Measurements from ENCODE around the gene CRYBB1.

CRYBB1 gene

DNA sequence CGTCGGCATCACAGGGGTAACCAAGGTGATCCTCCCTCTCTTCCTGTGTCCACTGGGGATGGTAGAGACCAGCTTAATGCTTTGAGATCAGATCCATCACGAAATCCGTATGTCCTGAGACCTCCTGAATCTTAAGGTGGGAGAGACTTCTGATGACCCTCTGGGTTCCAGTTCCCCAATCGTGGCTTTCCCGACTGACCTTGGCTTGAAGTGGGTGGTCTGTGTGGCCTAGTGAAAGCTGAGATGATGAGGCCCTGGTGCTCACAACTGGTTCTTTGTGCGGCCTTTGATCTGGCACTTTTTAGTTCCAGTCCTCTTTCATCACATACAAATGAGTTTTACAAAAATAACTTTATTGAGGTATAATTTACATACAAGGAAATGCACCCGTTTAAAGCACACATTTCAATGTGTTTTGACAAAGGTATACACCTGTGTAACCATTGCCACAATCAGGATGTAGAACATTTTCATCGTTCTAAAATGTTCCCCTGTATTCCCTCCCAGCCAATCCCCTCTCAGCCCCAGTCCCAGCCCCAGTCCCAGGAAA, 45.6 kb upstream of the CRYBB1 start:
- ATAC-seq: no peak
- TF ChIP-seq ZC3H10 (CRISPR knock-in tag; IDR thresholded peaks at IDR 0.05): no peak
- TF ChIP-seq CSDC2 (CRISPR knock-in tag; IDR thresholded peaks at IDR 0.05): no peak
- no peak for TF ChIP-seq ZNF8 (CRISPR knock-in tag; IDR thresholded peaks at IDR 0.05)
- TF ChIP-seq ZFP30 (CRISPR knock-in tag; IDR thresholded peaks at IDR 0.05): no peak
- TF ChIP-seq ARNTL (CRISPR knock-in tag; IDR thresholded peaks at IDR 0.05; ENCODE audit: borderline replicate concordance, low read depth): no peak
- TF ChIP-seq ISL1 (CRISPR knock-in tag; IDR thresholded peaks at IDR 0.05): no peak
- no peak for TF ChIP-seq OSR1 (CRISPR knock-in tag; IDR thresholded peaks at IDR 0.05)
- TF ChIP-seq ZFP3 (CRISPR knock-in tag; IDR thresholded peaks at IDR 0.05): no peak
- no peak for TF ChIP-seq TCF4 (CRISPR knock-in tag; IDR thresholded peaks at IDR 0.05; ENCODE audit: borderline replicate concordance)
- TF ChIP-seq ESRRG (CRISPR knock-in tag; IDR thresholded peaks at IDR 0.05): no peak
- no peak for TF ChIP-seq BACH2 (CRISPR knock-in tag; IDR thresholded peaks at IDR 0.05; ENCODE audit: borderline replicate concordance)
- no peak for TF ChIP-seq SNAI2 (CRISPR knock-in tag; IDR thresholded peaks at IDR 0.05)
- TF ChIP-seq RARB (CRISPR knock-in tag; IDR thresholded peaks at IDR 0.05): no peak

DNA sequence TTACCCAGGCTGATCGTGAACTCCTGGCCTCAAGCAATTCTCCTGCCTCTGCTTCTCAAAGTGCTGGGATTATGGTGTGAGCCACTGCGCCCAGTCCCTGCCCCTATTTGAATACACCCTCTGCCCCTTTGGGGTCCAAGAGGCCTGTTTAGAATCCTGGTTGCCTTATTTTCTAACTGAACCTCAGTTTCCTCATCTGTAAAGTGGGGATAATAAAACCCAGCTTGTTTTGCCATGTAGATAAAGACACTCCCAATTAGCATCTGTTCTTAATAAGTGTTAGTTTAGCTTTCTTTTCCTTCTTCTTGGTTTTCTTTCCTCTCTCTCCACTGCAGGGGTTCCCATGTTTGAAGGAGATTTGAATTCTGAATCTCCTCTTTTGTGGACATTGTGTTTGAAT, 44.3 kb upstream of the CRYBB1 start:
- ATAC-seq: no peak
- TF ChIP-seq ZNF70 (CRISPR knock-in tag; IDR thresholded peaks at IDR 0.05) (no peak), RARB (CRISPR knock-in tag; IDR thresholded peaks at IDR 0.05) (no peak), BACH2 (CRISPR knock-in tag; IDR thresholded peaks at IDR 0.05; ENCODE audit: borderline replicate concordance) (no peak), PATZ1 (CRISPR knock-in tag; IDR thresholded peaks at IDR 0.05; ENCODE audit: borderline replicate concordance) (no peak), OSR1 (CRISPR knock-in tag; IDR thresholded peaks at IDR 0.05) (no peak), ZNF565 (CRISPR knock-in tag; conservative IDR thresholded peaks at IDR 0.05; ENCODE audit: low read depth) (no peak), ARNTL (CRISPR knock-in tag; IDR thresholded peaks at IDR 0.05; ENCODE audit: borderline replicate concordance, low read depth) (no peak), ZC3H10 (CRISPR knock-in tag; IDR thresholded peaks at IDR 0.05) (no peak)

DNA sequence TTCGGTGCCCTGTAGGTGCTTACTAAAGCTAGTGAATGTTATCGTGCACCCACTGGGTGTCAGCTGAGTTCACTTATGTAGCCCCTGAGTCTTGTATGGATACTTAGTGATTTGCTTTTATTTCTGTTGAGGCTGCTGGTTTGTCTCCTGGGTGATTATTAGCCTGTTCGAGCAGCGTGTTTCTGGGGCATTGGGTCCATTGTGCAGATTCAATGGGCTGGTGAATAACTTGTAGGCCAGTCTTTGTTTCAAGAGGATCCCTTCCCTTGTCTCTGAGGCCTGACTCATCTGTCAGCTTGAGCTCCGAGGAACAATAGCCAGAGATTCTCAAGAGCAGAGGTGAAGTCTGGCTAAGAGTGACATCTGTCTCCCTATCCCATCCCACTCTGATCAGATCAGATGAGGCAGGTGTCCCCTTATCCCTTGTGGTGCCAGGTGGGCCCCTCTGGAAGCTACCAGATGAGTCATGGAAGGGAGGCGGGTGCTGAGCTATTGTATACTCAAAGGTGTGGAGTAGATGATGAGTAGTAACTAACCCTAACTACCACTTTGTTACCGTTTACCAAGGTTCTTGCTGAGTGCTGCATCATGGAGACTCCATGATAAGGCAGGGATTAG, 43.2 kb upstream of the CRYBB1 start:
- no peak for ATAC-seq
- TF ChIP-seq PPARA (CRISPR knock-in tag; IDR thresholded peaks at IDR 0.05; ENCODE audit: borderline replicate concordance): no peak
- TF ChIP-seq, protein P1, sequence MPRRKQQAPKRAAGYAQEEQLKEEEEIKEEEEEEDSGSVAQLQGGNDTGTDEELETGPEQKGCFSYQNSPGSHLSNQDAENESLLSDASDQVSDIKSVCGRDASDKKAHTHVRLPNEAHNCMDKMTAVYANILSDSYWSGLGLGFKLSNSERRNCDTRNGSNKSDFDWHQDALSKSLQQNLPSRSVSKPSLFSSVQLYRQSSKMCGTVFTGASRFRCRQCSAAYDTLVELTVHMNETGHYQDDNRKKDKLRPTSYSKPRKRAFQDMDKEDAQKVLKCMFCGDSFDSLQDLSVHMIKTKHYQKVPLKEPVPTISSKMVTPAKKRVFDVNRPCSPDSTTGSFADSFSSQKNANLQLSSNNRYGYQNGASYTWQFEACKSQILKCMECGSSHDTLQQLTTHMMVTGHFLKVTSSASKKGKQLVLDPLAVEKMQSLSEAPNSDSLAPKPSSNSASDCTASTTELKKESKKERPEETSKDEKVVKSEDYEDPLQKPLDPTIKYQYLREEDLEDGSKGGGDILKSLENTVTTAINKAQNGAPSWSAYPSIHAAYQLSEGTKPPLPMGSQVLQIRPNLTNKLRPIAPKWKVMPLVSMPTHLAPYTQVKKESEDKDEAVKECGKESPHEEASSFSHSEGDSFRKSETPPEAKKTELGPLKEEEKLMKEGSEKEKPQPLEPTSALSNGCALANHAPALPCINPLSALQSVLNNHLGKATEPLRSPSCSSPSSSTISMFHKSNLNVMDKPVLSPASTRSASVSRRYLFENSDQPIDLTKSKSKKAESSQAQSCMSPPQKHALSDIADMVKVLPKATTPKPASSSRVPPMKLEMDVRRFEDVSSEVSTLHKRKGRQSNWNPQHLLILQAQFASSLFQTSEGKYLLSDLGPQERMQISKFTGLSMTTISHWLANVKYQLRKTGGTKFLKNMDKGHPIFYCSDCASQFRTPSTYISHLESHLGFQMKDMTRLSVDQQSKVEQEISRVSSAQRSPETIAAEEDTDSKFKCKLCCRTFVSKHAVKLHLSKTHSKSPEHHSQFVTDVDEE (CRISPR knock-in tag; IDR thresholded peaks at IDR 0.05): no peak
- TF ChIP-seq OSR1 (CRISPR knock-in tag; IDR thresholded peaks at IDR 0.05): no peak
- TF ChIP-seq PATZ1 (CRISPR knock-in tag; IDR thresholded peaks at IDR 0.05; ENCODE audit: borderline replicate concordance): no peak
- TF ChIP-seq, protein P2, sequence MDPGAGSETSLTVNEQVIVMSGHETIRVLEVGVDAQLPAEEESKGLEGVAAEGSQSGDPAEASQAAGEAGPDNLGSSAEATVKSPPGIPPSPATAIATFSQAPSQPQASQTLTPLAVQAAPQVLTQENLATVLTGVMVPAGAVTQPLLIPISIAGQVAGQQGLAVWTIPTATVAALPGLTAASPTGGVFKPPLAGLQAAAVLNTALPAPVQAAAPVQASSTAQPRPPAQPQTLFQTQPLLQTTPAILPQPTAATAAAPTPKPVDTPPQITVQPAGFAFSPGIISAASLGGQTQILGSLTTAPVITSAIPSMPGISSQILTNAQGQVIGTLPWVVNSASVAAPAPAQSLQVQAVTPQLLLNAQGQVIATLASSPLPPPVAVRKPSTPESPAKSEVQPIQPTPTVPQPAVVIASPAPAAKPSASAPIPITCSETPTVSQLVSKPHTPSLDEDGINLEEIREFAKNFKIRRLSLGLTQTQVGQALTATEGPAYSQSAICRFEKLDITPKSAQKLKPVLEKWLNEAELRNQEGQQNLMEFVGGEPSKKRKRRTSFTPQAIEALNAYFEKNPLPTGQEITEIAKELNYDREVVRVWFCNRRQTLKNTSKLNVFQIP (CRISPR knock-in tag; IDR thresholded peaks at IDR 0.05; ENCODE audit: borderline replicate concordance, low read depth): no peak
- no peak for TF ChIP-seq ISL1 (CRISPR knock-in tag; IDR thresholded peaks at IDR 0.05)
- TF ChIP-seq ZNF70 (CRISPR knock-in tag; IDR thresholded peaks at IDR 0.05): no peak
- TF ChIP-seq, protein P3, sequence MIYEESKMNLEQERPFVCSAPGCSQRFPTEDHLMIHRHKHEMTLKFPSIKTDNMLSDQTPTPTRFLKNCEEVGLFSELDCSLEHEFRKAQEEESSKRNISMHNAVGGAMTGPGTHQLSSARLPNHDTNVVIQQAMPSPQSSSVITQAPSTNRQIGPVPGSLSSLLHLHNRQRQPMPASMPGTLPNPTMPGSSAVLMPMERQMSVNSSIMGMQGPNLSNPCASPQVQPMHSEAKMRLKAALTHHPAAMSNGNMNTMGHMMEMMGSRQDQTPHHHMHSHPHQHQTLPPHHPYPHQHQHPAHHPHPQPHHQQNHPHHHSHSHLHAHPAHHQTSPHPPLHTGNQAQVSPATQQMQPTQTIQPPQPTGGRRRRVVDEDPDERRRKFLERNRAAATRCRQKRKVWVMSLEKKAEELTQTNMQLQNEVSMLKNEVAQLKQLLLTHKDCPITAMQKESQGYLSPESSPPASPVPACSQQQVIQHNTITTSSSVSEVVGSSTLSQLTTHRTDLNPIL (CRISPR knock-in tag; IDR thresholded peaks at IDR 0.05; ENCODE audit: low read depth): no peak
- no peak for TF ChIP-seq BACH2 (CRISPR knock-in tag; IDR thresholded peaks at IDR 0.05; ENCODE audit: borderline replicate concordance)
